Vein endothelial cell (primary cell): ENCODE data around the gene NBPF8. TPM values are rescaled to one million over a fixed set of nuclear protein-coding genes. Genes with fewer than 3 reads are reported as not detected.

Source experiments
- total RNA-seq: library from RNA; depleted of rRNA; stranded (reverse); fragments of >200 nt; gene quantifications from 2 replicates; pipeline ENCODE4 v1.2.3, GENCODE V29; 2012

Gene NBPF8, protein sequence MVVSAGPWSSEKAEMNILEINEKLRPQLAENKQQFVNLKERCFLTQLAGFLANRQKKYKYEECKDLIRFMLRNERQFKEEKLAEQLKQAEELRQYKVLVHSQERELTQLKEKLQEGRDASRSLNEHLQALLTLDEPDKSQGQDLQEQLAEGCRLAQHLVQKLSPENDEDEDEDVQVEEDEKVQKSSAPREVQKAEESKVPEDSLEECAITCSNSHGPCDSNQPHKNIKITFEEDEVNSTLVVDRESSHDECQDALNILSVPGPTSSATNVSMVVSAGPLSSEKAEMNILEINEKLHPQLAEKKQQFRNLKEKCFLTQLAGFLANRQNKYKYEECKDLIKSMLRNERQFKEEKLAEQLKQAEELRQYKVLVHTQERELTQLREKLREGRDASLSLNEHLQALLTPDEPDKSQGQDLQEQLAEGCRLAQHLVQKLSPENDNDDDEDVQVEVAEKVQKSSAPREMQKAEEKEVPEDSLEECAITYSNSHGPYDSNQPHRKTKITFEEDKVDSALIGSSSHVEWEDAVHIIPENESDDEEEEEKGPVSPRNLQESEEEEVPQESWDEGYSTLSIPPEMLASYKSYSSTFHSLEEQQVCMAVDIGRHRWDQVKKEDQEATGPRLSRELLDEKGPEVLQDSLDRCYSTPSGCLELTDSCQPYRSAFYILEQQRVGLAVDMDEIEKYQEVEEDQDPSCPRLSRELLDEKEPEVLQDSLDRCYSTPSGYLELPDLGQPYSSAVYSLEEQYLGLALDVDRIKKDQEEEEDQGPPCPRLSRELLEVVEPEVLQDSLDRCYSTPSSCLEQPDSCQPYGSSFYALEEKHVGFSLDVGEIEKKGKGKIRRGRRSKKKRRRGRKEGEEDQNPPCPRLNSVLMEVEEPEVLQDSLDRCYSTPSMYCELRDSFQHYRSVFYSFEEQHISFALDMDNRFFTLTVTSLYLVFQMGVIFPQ
- total RNA-seq: 5.8 and 14.4 TPM in 2 replicates

DNA sequence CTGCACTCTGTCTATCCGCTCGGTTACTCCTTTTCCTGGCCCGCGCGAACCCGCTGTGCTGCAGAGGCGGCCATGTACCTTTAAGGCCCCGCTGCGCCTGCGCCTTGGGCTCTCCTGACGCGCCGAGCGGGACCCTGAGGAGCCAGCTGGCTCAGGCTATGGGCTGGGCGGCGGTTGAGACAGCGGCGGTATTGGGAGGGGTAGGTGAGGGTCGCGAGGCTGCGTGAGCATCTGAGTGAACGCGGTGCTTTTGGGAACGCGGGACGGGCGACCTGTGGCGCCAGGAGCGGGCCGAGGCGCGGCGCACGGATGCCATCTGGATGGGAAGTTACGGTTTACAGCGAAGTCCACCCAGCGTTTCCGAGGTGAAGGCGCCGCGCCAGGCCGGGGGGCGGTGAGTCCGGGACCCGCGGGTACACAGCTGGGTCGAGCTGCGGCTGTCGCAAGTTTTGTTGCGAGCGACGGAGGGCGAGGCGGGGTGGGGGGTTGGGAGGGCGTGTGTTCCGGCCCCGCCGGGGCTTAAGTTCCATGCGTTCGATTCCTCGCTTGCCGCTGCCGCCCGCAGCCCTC lies at the start of gene NBPF8:
Gene NBPF8, plus strand, starts transcription at position 125 of the 570 bp plus-strand sequence. CDS start 21,488 bp downstream, outside the sequence.

Other genes starting within 250 kb of the NBPF8 start
- gene SEC22B, start 238.5 kb upstream of the NBPF8 start, total RNA-seq: 26.5 and 32.7 TPM in 2 replicates